ENCODE data around the gene CAPN1. TPM values are rescaled to one million over a fixed set of nuclear protein-coding genes. Genes with fewer than 3 reads are reported as not detected.
A peak's percentile ranks its signal among the peaks of the same experiment; 100 is the strongest.
"Not testable (repeated sequence)": the region's sequence is repeated elsewhere in the genome, so short reads cannot be mapped to it uniquely, and the experiment has no call there.

The CAPN1 gene
- 510 TPM for total RNA-seq

GRCh38 chr11:65181569-65182257 lies at the start of gene CAPN1:
TSS of gene CAPN1 (plus strand) at chr11:65181928. CDS start at chr11:65182702, 774 bp downstream.
- peak; percentile 69 for ATAC-seq

- no peak for ATAC-seq
Measured at GRCh38 chr11:65132238-65132987, 49.3 kb upstream of the CAPN1 start.

- ATAC-seq = peak; percentile 42
Measured at GRCh38 chr11:65132988-65133700, 48.6 kb upstream of the CAPN1 start.

GRCh38 chr11:65133724-65134123 lies 48.0 kb upstream of the CAPN1 start:
- no peak for ATAC-seq

- ATAC-seq = peak; percentile 83
Measured at GRCh38 chr11:65134240-65134951, 47.3 kb upstream of the CAPN1 start, which contains the start of gene SYVN1. TSS of gene SYVN1 (minus strand) at chr11:65134519. CDS start at chr11:65133601, 918 bp downstream.

GRCh38 chr11:65134952-65135632 lies 46.6 kb upstream of the CAPN1 start:
- ATAC-seq = peak; percentile 88

GRCh38 chr11:65135633-65136145 lies 46.0 kb upstream of the CAPN1 start:
- ATAC-seq = no peak

GRCh38 chr11:65136515-65137096 lies 45.1 kb upstream of the CAPN1 start:
- no peak for ATAC-seq

- ATAC-seq = no peak
Measured at GRCh38 chr11:65141896-65142494, 39.7 kb upstream of the CAPN1 start.

- ATAC-seq = no peak
Measured at GRCh38 chr11:65147352-65148075, 34.2 kb upstream of the CAPN1 start.

- peak; percentile 41 for ATAC-seq
Measured at GRCh38 chr11:65148657-65149056, 33.1 kb upstream of the CAPN1 start.

- not testable (repeated sequence) for ATAC-seq
Measured at GRCh38 chr11:65150131-65150508, 31.6 kb upstream of the CAPN1 start.

GRCh38 chr11:65150509-65151299 lies 31.0 kb upstream of the CAPN1 start:
- peak; percentile 96 for ATAC-seq

- no peak for ATAC-seq
Measured at GRCh38 chr11:65151331-65151899, 30.3 kb upstream of the CAPN1 start.

- ATAC-seq = no peak
Measured at GRCh38 chr11:65152122-65152521, 29.6 kb upstream of the CAPN1 start.

- no peak for ATAC-seq
Measured at GRCh38 chr11:65156256-65156655, 25.5 kb upstream of the CAPN1 start.

GRCh38 chr11:65156926-65157325 lies 24.8 kb upstream of the CAPN1 start:
- no peak for ATAC-seq

GRCh38 chr11:65157336-65157735 lies 24.4 kb upstream of the CAPN1 start:
- ATAC-seq = no peak

GRCh38 chr11:65159012-65159411 lies 22.7 kb upstream of the CAPN1 start:
- ATAC-seq = no peak
